Effector CD4-positive, alpha-beta T cell (primary cell): ENCODE data around the gene PZP.

Experiments used
- DNase-seq: peaks from one replicate; pipeline ENCODE4 v3.0.0-alpha.2; 2020

Gene PZP

GRCh38 chr12:9123781-9124382, 84.3 kb downstream of the PZP start:
- no peak for DNase-seq

GRCh38 chr12:9122091-9122609, 86.0 kb downstream of the PZP start:
- no peak for DNase-seq

- DNase-seq: no peak
These were observed 87.6 kb downstream of the PZP start for GRCh38 chr12:9120487-9121184.

- no peak for DNase-seq
These were observed 90.0 kb downstream of the PZP start for GRCh38 chr12:9118158-9118557.

- DNase-seq: no peak
These were observed 92.2 kb downstream of the PZP start, which contains the start of gene A2M for GRCh38 chr12:9115731-9116559. Gene A2M, minus strand, starts transcription at chr12:9115919. Its CDS starts 70 bp downstream, at chr12:9115849.

GRCh38 chr12:9114946-9115345, 93.2 kb downstream of the PZP start:
- DNase-seq: no peak

GRCh38 chr12:9113987-9114309, 94.2 kb downstream of the PZP start:
- no peak for DNase-seq

GRCh38 chr12:9113296-9113986, 94.8 kb downstream of the PZP start:
- DNase-seq: no peak

GRCh38 chr12:9112076-9112853, 95.9 kb downstream of the PZP start:
- no peak for DNase-seq

- no peak for DNase-seq
These were observed 96.7 kb downstream of the PZP start for GRCh38 chr12:9111525-9111924.

- no peak for DNase-seq
These were observed 98.3 kb downstream of the PZP start for GRCh38 chr12:9109737-9110491.

- no peak for DNase-seq
These were observed 99.0 kb downstream of the PZP start for GRCh38 chr12:9109213-9109522.

- DNase-seq: no peak
These were observed 99.5 kb downstream of the PZP start for GRCh38 chr12:9108504-9109212.

GRCh38 chr12:9107542-9107873, 100.7 kb downstream of the PZP start:
- no peak for DNase-seq

GRCh38 chr12:9106610-9107541, 101.3 kb downstream of the PZP start:
- no peak for DNase-seq

GRCh38 chr12:9106067-9106466, 102.1 kb downstream of the PZP start:
- no peak for DNase-seq

- DNase-seq: no peak
These were observed 103.3 kb downstream of the PZP start for GRCh38 chr12:9104767-9105423.

- no peak for DNase-seq
These were observed 104.1 kb downstream of the PZP start for GRCh38 chr12:9104087-9104486.
